Measurements from ENCODE around the gene ABLIM2.

Gene ABLIM2

GRCh38 chr4:8070736-8071718, 87.6 kb downstream of the ABLIM2 start:
- no peak for DNase-seq (ENCODE audit: low read depth)

GRCh38 chr4:8069102-8069752, 89.4 kb downstream of the ABLIM2 start:
- DNase-seq (ENCODE audit: low read depth) = no peak

GRCh38 chr4:8067945-8068896, 90.4 kb downstream of the ABLIM2 start:
- DNase-seq (ENCODE audit: low read depth) = no peak

- DNase-seq (ENCODE audit: low read depth) = no peak
Measured at GRCh38 chr4:8067274-8067936, 91.2 kb downstream of the ABLIM2 start.

DNA sequence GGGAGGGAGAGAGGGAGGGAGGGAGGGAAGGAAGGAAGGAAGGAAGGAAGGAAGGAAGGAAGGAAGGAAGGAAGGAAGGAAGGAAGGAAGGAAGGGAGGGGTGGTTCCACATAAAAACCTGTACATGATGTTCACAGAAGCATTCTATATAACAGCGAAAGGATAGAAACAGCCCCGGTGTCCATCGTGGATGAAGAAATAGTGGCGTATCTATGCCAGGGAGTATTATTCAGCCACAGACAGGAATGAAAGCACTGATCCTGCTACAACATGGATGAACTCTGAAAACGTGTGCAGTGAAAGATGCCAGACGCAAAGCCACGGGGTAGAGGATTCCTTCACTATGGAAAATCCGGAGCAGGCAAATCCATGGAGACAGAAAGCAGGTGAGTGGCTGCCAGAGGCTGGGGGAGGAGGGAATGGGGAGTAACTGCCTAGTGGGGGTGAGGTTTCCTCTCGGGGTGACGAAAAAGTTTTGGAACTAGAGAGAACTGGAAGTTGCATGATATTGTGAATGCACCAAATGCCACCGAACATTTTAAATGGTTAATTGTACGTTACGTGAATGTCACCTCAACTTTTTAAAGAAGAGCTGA, 92.2 kb downstream of the ABLIM2 start:
- DNase-seq (ENCODE audit: low read depth) = no peak

- DNase-seq (ENCODE audit: low read depth) = no peak
Measured at GRCh38 chr4:8063974-8064563, 94.5 kb downstream of the ABLIM2 start.

GRCh38 chr4:8061573-8061972, 97.0 kb downstream of the ABLIM2 start:
- no peak for DNase-seq (ENCODE audit: low read depth)

GRCh38 chr4:8061145-8061544, 97.5 kb downstream of the ABLIM2 start:
- DNase-seq (ENCODE audit: low read depth) = no peak

- no peak for DNase-seq (ENCODE audit: low read depth)
Measured at GRCh38 chr4:8060632-8061031, 98.0 kb downstream of the ABLIM2 start.

DNA sequence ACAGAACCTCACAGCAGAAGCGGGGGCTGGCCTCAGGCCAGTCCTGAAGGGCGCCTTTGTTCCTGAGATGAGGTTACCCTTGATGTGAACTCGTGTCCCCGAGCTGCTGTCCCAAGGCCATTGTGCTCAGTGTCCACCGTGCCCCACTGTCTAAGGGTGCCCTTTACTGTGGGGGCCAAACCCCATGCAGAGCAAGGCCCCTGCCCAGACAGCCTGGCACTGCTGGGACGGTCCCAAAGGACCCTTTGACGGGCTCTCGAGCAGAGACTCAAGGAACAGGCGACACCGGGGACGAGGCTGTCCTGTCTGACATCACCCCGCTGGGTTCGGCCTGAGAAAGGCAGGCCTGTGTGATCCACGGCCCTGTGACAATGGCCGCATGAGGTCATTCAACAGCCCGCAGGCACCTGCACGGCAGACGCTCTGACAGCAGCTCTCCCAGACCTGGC, 100.6 kb downstream of the ABLIM2 start:
- no peak for DNase-seq (ENCODE audit: low read depth)

GRCh38 chr4:8055206-8055605, 103.4 kb downstream of the ABLIM2 start:
- DNase-seq (ENCODE audit: low read depth) = no peak

- DNase-seq (ENCODE audit: low read depth) = no peak
Measured at GRCh38 chr4:8053688-8054449, 104.7 kb downstream of the ABLIM2 start.

DNA sequence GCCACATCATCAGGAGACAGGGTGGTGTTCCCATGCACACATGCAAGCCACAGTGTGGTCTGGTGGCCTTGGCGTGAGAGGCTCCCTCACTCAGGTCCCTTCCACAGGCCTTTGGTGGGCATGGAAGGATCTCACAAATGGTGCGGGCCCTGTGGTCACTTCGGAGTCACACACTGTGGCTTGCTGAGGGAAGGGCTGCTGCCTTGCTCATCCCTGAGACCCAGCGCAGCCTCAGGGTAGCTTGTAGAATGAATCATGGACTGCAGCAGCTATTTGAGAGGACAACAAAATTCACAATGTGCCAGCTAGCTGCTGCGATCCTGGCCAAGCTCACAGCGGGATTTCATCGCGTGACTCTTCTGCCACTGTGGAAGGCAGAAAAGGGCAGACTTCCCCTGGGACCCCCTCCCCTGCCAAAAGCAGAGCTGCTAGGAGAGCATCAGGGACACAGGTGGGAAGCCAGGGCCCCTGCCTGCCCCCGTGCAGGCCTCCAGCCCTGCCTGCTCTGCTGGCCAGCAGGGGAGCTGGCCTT, 106.4 kb downstream of the ABLIM2 start:
- DNase-seq (ENCODE audit: low read depth) = no peak

GRCh38 chr4:8051644-8052043, 107.0 kb downstream of the ABLIM2 start:
- DNase-seq (ENCODE audit: low read depth) = no peak

DNA sequence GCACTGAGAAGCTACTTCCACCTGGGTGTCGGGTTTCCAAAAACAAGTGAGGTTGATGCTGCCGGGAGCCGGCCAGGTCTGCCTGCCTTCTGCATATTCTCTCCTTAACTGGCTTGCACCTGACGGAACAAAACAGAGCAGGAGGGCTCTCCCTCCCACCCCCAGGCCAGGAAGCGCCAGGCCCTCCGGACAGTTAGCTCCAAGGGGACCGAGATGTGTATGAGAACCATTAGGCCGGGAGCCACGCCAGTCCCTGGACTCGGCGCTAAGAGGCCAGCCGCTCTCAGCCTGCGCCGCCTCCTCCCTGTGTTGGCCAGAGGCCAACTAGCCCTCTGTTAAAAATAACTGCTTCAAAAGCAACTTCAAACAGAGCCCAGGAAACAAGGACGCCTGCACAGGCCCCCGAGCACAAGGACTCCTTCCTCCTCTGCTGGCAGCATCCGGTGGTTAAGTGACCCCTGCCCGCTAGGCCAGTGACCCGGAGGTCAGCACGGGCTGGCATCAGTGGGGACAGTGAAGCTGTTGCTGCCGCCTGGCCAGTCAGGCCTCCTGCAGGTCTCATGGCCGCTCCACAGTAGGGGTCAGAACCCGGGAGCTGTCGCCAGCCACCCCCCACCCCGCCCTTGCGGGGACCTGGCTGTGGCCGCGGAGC, 107.9 kb downstream of the ABLIM2 start:
- peak; percentile 4 for DNase-seq (ENCODE audit: low read depth)

GRCh38 chr4:8050180-8050554, 108.4 kb downstream of the ABLIM2 start:
- no peak for DNase-seq (ENCODE audit: low read depth)

GRCh38 chr4:8048856-8049676, 109.5 kb downstream of the ABLIM2 start:
- no peak for DNase-seq (ENCODE audit: low read depth)
